DND-41 (cell line): ENCODE data around the gene POGLUT3.

Experiments used
- EZH2 ChIP-seq: IDR thresholded peaks from 3 replicates; pipeline ENCODE4 v1.6.1; 2012; ENCODE audit warnings: borderline replicate concordance, low read depth, mild to moderate bottlenecking, moderate library complexity, low read length, inconsistent platforms; ENCODE audit not compliant: severe bottlenecking
- TF ChIP-seq, protein P1 (sequence below): IDR thresholded peaks from 2 replicates; pipeline ENCODE4 v1.5.1; 2012; ENCODE audit warnings: borderline replicate concordance, low read length, moderate library complexity, mild to moderate bottlenecking; ENCODE audit not compliant: poor library complexity, severe bottlenecking; ENCODE audit errors: extremely low read depth

DNA sequence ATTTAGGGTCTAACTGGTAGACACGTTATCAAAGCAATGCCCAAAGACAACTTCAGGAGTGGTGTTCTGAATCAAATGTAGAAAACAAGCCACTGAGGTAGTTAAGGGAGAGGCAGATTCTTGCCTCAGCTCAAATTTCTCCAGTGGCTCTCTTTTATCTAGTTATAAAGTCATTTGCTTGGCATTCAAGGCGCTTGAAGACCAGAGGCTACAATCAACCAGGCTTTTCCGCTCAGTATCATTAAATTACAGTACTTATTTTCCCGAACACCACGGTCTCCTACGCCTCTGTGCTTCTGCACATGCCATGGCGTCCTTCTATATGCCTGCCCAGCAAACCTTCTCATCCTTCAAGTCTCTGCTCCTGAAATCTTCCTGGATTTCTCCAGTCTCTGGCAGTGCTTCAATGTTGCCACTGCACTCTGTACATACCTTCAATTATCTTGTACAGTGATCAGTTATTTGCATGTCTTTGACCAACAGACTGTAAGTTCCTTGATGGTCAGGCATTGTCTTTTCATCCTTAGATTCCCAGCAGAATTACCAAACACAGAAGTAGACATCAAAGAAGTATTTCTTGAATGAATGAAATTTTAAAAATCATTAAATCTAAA, 1.4 kb downstream of the POGLUT3 start:
- TF ChIP-seq, protein P1, sequence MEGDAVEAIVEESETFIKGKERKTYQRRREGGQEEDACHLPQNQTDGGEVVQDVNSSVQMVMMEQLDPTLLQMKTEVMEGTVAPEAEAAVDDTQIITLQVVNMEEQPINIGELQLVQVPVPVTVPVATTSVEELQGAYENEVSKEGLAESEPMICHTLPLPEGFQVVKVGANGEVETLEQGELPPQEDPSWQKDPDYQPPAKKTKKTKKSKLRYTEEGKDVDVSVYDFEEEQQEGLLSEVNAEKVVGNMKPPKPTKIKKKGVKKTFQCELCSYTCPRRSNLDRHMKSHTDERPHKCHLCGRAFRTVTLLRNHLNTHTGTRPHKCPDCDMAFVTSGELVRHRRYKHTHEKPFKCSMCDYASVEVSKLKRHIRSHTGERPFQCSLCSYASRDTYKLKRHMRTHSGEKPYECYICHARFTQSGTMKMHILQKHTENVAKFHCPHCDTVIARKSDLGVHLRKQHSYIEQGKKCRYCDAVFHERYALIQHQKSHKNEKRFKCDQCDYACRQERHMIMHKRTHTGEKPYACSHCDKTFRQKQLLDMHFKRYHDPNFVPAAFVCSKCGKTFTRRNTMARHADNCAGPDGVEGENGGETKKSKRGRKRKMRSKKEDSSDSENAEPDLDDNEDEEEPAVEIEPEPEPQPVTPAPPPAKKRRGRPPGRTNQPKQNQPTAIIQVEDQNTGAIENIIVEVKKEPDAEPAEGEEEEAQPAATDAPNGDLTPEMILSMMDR = no peak
- TF ChIP-seq EZH2 = no peak
